GM13977 (cell line): ENCODE data around the gene PIGP.

ENCODE experiments used
- DNase-seq: peaks from one replicate; pipeline ENCODE4 v3.0.0; 2012; ENCODE audit warnings: low spot score
- in situ Hi-C: fragments of 300-500 bp; cut with MboI; formaldehyde crosslinking; loops from one replicate; pipeline ENCODE4 v1.12.0; 2022; ENCODE audit warnings: low sequenced_read_pairs, low pct_unique_long_range_greater_than_20kb, mixed read lengths, inconsistent platforms; ENCODE audit not compliant: unreplicated experiment
- TF ChIP-seq, protein P1 (sequence below): IDR thresholded peaks from 2 replicates; pipeline ENCODE4 v1.5.1; 2012; ENCODE audit warnings: mild to moderate bottlenecking, control low read depth; ENCODE audit not compliant: insufficient read depth; ENCODE audit errors: extremely low read depth, missing control alignments

PIGP gene

DNA sequence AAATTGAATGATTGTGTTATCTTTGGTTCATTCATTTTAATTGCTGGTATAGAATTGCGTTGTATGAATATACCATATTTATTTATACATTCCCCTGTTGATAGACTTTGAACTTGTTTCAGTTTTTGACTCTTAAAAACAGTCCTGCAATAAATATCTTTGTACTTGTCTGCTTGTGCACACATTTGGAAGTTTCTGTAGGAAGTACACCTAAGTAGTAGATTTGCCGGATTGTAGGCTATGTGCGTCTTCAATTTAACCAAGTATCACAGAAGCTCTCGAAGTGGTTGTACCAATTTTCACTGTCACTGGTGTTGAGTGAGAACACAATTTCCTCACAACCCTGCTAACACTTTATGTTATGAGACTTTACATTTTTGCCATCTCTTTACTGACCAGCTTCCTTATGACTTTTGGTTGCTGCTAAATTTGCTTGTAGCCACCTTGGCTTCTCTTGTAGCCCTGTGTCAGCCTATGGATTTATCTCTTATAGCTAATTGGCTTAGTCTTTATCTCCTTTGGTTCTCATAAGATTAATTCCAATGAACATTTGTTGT lies 2.4 kb upstream of the PIGP start:
- no peak for DNase-seq
- in situ Hi-C loops = no loop called here
- TF ChIP-seq, protein P1, sequence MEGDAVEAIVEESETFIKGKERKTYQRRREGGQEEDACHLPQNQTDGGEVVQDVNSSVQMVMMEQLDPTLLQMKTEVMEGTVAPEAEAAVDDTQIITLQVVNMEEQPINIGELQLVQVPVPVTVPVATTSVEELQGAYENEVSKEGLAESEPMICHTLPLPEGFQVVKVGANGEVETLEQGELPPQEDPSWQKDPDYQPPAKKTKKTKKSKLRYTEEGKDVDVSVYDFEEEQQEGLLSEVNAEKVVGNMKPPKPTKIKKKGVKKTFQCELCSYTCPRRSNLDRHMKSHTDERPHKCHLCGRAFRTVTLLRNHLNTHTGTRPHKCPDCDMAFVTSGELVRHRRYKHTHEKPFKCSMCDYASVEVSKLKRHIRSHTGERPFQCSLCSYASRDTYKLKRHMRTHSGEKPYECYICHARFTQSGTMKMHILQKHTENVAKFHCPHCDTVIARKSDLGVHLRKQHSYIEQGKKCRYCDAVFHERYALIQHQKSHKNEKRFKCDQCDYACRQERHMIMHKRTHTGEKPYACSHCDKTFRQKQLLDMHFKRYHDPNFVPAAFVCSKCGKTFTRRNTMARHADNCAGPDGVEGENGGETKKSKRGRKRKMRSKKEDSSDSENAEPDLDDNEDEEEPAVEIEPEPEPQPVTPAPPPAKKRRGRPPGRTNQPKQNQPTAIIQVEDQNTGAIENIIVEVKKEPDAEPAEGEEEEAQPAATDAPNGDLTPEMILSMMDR = no peak

DNA sequence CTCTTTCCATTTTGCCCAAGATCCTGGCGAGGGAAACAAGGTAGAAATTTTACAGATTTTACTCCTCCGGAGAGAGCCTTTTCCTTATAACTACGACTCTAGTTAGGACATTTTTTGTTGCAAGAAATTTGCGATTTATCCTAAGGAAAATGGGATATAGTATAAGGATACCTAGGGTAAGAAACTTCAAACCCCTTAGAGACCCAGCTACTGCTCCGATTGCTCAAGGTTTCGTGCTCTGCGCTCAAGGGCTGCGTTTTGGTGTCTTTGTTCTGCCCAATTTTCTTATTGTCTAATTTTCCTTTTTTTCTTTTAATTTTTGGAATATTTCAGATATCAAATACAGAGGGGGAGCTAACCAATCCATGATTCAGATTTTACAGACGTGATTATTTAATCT lies 1.7 kb upstream of the PIGP start:
- DNase-seq = no peak
- TF ChIP-seq, protein P1 = no peak
- in situ Hi-C loops = no loop called here

DNA sequence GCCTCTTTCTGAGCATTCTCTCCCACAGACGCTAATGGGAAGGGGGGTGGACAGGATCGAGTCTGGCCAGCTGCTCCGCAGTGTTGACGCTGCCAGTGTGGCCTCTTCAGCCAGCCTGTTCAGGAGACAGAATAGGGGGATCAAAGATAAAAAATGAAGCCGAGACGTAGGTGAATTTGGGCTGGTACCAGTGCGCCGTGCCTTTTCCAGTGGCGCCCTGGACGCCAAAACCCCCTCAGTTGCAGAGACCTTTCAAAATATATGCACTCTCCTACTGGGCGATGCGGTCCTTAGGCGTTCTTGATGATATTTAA lies 1.3 kb upstream of the PIGP start:
- TF ChIP-seq, protein P1 = no peak
- DNase-seq = no peak
- in situ Hi-C loops = no loop called here

DNA sequence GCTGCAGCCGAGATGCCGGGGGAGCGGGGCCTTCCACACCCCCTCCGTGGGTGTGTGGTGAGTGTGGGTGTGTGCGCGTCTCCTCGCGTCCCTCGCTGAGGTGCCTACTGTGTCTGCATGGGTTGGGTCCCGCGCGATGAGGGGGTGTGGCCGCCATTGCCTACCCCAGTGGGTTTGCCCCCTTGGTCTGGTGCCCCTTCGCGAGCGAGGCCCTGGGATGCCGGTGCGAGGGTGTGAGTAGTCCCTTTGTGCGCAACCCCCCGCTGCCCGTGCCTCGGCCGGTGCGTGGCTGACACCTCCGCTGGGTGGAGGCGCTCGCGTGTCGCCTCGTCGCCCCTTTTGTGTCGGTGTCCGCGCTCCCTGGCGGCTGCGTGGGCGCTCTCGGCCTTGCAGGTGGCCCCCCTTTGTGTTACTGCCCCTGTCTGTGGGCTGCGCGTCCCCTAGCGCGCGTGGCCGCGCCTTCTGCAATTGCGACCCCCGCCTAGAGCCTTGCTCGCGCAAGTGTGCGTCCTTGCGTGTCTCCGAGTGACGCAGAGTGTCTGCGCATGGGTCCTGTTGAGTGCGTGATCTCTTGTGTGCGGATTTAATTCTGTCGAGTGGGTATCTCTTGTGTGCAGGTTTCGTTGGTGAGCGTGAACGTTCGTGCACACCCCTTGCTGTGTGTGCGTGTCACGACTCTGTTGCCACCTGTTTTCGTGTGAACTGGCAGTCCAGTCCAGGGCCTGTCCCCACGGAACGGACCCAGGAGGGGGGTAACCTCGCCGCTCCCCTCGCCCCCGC lies 736 bp upstream of the PIGP start:
- TF ChIP-seq, protein P1 = peak; percentile 29
- in situ Hi-C loops = no loop called here
- DNase-seq = peak; percentile 46

DNA sequence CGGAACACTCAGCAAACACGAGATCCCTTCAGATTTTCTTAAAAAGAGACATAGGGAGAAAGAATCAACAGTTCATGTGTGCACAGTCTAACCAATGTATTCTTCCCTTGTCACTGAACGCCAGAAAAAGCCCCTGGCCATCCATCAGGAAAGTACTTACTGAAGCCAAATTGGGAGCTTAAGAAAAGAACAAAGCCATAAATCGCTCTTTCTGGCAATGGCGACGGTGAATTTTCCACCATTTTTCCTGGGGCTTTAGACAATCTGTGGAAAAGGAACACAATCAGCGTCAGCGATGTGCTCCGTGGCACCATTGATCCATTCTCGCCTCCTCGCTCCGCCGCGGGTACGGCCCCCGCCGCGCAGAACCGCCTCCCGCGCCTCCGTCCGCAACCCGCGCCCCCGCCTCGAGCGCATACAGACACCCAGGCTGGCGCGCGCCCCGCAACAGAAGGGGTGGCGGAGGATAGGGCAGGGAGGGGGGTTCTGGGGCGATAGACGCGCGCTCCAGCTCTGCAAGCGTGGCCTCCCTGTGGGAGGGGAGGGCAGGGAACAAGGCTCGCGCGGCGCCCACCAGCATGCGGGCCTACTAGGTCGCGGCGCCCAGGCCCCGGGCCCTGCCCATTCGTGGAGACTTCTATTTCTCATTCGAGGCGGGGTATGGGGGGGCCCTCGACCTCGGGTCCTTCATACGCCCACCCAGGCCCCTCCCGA lies 440 bp downstream of the PIGP start:
- TF ChIP-seq, protein P1 = no peak

DNA sequence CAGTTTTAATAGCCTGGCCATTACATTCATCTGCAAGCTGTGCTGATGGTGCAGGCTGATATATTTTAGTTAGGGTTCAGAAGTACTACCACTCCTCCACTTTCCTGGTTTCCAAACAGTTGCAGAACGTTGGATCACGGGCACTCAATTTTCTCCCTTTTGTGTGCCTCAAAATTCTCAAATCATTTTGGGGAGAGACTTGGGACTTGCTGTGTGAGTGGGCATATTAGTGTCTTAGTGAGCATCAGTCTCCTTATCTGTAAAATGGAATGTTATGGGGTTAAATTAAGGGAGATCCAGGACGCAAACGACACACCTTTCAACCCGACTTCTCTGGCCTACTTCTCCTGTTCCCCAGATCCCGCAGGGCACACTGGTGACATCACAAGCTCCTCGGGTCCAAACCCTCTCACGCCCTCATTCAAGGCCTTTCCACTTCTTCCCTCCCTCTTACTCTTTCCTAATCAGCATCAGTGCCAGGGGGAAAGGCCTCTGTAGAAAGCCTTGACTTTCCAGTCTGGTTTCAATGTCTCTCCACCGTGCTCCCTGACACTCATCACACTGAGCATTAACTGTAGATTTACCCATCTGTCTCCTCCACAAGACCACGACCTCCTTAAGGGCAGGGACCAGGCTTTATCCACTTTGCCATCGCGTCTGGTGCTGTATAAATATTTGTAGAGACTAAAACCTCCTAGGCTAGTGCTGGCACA lies 1.2 kb downstream of the PIGP start:
- DNase-seq = peak; percentile 13
- TF ChIP-seq, protein P1 = no peak

More for the DNA sequence above, 440 bp downstream of the PIGP start:
- DNase-seq = no peak
- in situ Hi-C loops = no loop called here

More for the DNA sequence above, 1.2 kb downstream of the PIGP start:
- in situ Hi-C loops = no loop called here
